Lower leg skin (tissue), 4 donors: ENCODE data around the gene XYLT1. TPM values are rescaled to one million over a fixed set of nuclear protein-coding genes. Genes with fewer than 3 reads are reported as not detected.

Experiments used
- DNase-seq, 2 donors: peaks; one replicate each; pipeline ENCODE4 v3.0.0-alpha.2; 2019; ENCODE audit warnings: low spot score in 2 of 2
- H3K4me3 ChIP-seq: fragments of 200-600 bp; sonication (generic); 2 replicates; pipeline ENCODE4 v1.5.1; 2017; ENCODE audit warnings: mild to moderate bottlenecking, low read depth; ENCODE audit not compliant: poor library complexity, severe bottlenecking
- CTCF ChIP-seq, 3 donors: fragments of 450-650 bp; IDR thresholded peaks; one replicate each; pipeline ENCODE4 v1.5.1; 2016; ENCODE audit warnings: antibody characterized with exemption in 3 of 3, mild to moderate bottlenecking in 3 of 3, moderate library complexity in 2 of 3
- POLR2A ChIP-seq, 2 donors: fragments of 450-650 bp; IDR thresholded peaks; one replicate each; pipeline ENCODE4 v1.6.1; 2016 to 2017; ENCODE audit warnings: antibody characterized with exemption in 2 of 2, mild to moderate bottlenecking in 1 of 2, moderate library complexity in 1 of 2
- WGBS, 2 donors: methylation state at CpG; one replicate each; pipeline ENCODE4 v1.1.5; 2018; 5-methylcytosine and 5-hydroxymethylcytosine counted together
- intact Hi-C: fragments of 100-400 bp; cut with DNase I; formaldehyde crosslinking; loops from one replicate; pipeline ENCODE4 v1.15.0; 2023; ENCODE audit warnings: low total_unique reads
- total RNA-seq, 4 donors: library from RNA; depleted of rRNA; stranded (reverse); fragments of >200 nt; gene quantifications; one replicate each; pipeline ENCODE4 v1.1.0, GENCODE V29; 2016

XYLT1 gene
- total RNA-seq, 4 donors from 2014 or later: 17.2 to 20.3 (median 19.7) TPM

GRCh38 chr16:17211797-17212196 is 259.0 kb downstream of the XYLT1 start:
- TF ChIP-seq CTCF (IDR thresholded peaks at IDR 0.05) (no peak), POLR2A (IDR thresholded peaks at IDR 0.05) (no peak)
- H3K4me3 ChIP-seq: no peak overlapping the region
- DNase-seq: no peak
- WGBS, 2 donors: 82 to 85% methylated on average over 4 of the region's 4 CpGs
- intact Hi-C loops: no loop called here

GRCh38 chr16:17206712-17207111 is 264.0 kb downstream of the XYLT1 start:
- intact Hi-C loops: no loop called here
- TF ChIP-seq CTCF (IDR thresholded peaks at IDR 0.05) (no peak), POLR2A (IDR thresholded peaks at IDR 0.05) (no peak)
- WGBS, 2 donors: 66 to 73% methylated on average over 2 of the region's 2 CpGs
- no peak for DNase-seq
- H3K4me3 ChIP-seq: no peak overlapping the region

GRCh38 chr16:17205279-17206211 is 265.2 kb downstream of the XYLT1 start:
- TF ChIP-seq POLR2A (IDR thresholded peaks at IDR 0.05): no peak
- no peak for TF ChIP-seq CTCF (IDR thresholded peaks at IDR 0.05)
- no peak overlapping the region for H3K4me3 ChIP-seq
- WGBS, 2 donors: 44 to 48% methylated on average over 8 of the region's 8 CpGs
- intact Hi-C loops: no loop called here
- no peak for DNase-seq

- intact Hi-C loops: loop anchor here (5.0 kb wide), 1 partner anchor 258 kb away; no protein-coding TSS in a partner anchor
- no peak for TF ChIP-seq POLR2A (IDR thresholded peaks at IDR 0.05)
- H3K4me3 ChIP-seq: no peak overlapping the region
- no peak for DNase-seq
- 62 to 72% methylated on average over 2 of the region's 2 CpGs for WGBS, 2 donors
These were observed 266.1 kb downstream of the XYLT1 start for GRCh38 chr16:17204644-17205043.

GRCh38 chr16:17204206-17204605 is 266.6 kb downstream of the XYLT1 start:
- no peak overlapping the region for H3K4me3 ChIP-seq
- no peak for DNase-seq
- TF ChIP-seq CTCF (IDR thresholded peaks at IDR 0.05) (no peak), POLR2A (IDR thresholded peaks at IDR 0.05) (no peak)
- WGBS, 2 donors: 87 to 94% methylated on average over 2 of the region's 2 CpGs
- intact Hi-C loops: loop anchor here (5.0 kb wide), 1 partner anchor 258 kb away; no protein-coding TSS in a partner anchor

- TF ChIP-seq POLR2A (IDR thresholded peaks at IDR 0.05) (no peak), CTCF (IDR thresholded peaks at IDR 0.05) (no peak)
- 84 to 87% methylated on average over 1 of the region's 1 CpG for WGBS, 2 donors
- intact Hi-C loops: loop anchor here (5.0 kb wide), 1 partner anchor 259 kb away; no protein-coding TSS in a partner anchor
- H3K4me3 ChIP-seq: no peak overlapping the region
- DNase-seq: no peak
These were observed 267.3 kb downstream of the XYLT1 start for GRCh38 chr16:17203424-17203823.
